HCT116 (cell line): ENCODE data around the gene TJP1. TPM values are rescaled to one million over a fixed set of nuclear protein-coding genes. Genes with fewer than 3 reads are reported as not detected.

Experiments
- ATAC-seq: fragments of 200-7000 bp; cut with Tn5 transposase; 2 replicates; pipeline ENCODE4 v1.9.1; 2020; ENCODE audit warnings: mild to moderate bottlenecking, moderate library complexity
- BruUV-seq: library from RNA; stranded (reverse); fragments of 400-500 nt; replicated peaks from 2 replicates; lab custom pipeline; 2021; lab: Mats Ljungman, UMichigan
- CTCF ChIA-PET: fragments of 300-600 bp; sonication (Branson Sonifier 250); formaldehyde crosslinking; loops from one replicate; lab custom pipeline; 2021; ENCODE audit warnings: antibody characterized with exemption; lab: Charles Lee
- POLR2A ChIA-PET: fragments of 300-600, 350-600 bp; sonication (Branson Sonifier 250); formaldehyde crosslinking; loops from one replicate; lab custom pipeline; 2021; ENCODE audit warnings: antibody characterized with exemption; lab: Charles Lee
- RAD21 ChIA-PET, 2 experiments: fragments of 300-600 bp; sonication (Branson Sonifier 250); formaldehyde crosslinking; loops; one replicate each; lab custom pipeline; 2023; ENCODE audit warnings: low total read pairs in 2 of 2; ENCODE audit not compliant: uncharacterized antibody in 2 of 2, unreplicated experiment in 2 of 2, low non-redundant PET in 1 of 2; lab: Charles Lee
- DNase-seq: peaks from one replicate; pipeline ENCODE4 v3.0.0-alpha.2; 2010; ENCODE audit warnings: low read depth, low spot score
- H2AFZ ChIP-seq: fragments of 200-600 bp; shearing (Covaris generic), sonication (generic); 2 replicates; pipeline ENCODE4 v1.6.1; 2017; ENCODE audit warnings: low read depth, mixed run types, mixed read lengths, antibody characterized with exemption, low read length; ENCODE audit not compliant: poor library complexity, severe bottlenecking
- H3K27ac ChIP-seq: 2 replicates; pipeline ENCODE4 v1.5.1; 2012; ENCODE audit warnings: low read depth, low read length
- H3K27me3 ChIP-seq: fragments of 200-600 bp; sonication (generic); 2 replicates; pipeline ENCODE4 v1.6.1; 2016; ENCODE audit warnings: mixed run types, low read length, mixed read lengths; ENCODE audit not compliant: insufficient read depth
- H3K36me3 ChIP-seq, 2 experiments: fragments of 200-500 bp in 1 of 2; fragments of 200-600 bp in 1 of 2; sonication (Bioruptor generic) in 1 of 2; sonication (generic) in 1 of 2; 2 replicates each; pipeline versions ENCODE4 v1.5.1 to v1.6.1; 2014 to 2016; ENCODE audit warnings: low read length in 2 of 2, inconsistent platforms in 1 of 2, mixed read lengths in 1 of 2, mixed run types in 1 of 2; ENCODE audit not compliant: insufficient read depth in 2 of 2, control insufficient read depth in 1 of 2
- H3K4me1 ChIP-seq, 2 experiments: fragments of 200-600 bp in 1 of 2; sonication (generic) in 1 of 2; 2 replicates each; pipeline versions ENCODE4 v1.5.1 to v1.6.1; 2012 to 2017; ENCODE audit warnings: low read length in 2 of 2, inconsistent platforms in 1 of 2, mild to moderate bottlenecking in 1 of 2, mixed read lengths in 1 of 2, mixed run types in 1 of 2, moderate library complexity in 1 of 2; ENCODE audit not compliant: insufficient read depth in 2 of 2, control insufficient read depth in 1 of 2
- H3K4me2 ChIP-seq: fragments of 200-600 bp; sonication (generic); 2 replicates; pipeline ENCODE4 v1.6.1; 2017; ENCODE audit warnings: mixed run types, low read length, mixed read lengths
- H3K4me3 ChIP-seq, 2 experiments: fragments of 200-600 bp in 1 of 2; sonication (generic) in 1 of 2; replicated peaks in 1 of 2; 2 replicates each; pipeline ENCODE4 v1.5.1; 2011 to 2016; ENCODE audit warnings: low read length in 2 of 2, control low read depth in 1 of 2, low read depth in 1 of 2, mild to moderate bottlenecking in 1 of 2, mixed read lengths in 1 of 2, mixed run types in 1 of 2
- H3K79me2 ChIP-seq: fragments of 200-600 bp; sonication (generic); 2 replicates; pipeline ENCODE4 v1.6.1; 2017; ENCODE audit warnings: mild to moderate bottlenecking, mixed run types, low read length, moderate library complexity, mixed read lengths; ENCODE audit not compliant: insufficient read depth
- H3K9ac ChIP-seq: fragments of 200-600 bp; sonication (generic); 2 replicates; pipeline ENCODE4 v1.6.1; 2016; ENCODE audit warnings: low read length, mixed read lengths
- H3K9me2 ChIP-seq: fragments of 200-600 bp; sonication (generic), shearing (Covaris generic); 2 replicates; pipeline ENCODE4 v1.6.1; 2017; ENCODE audit warnings: mixed run types, mild to moderate bottlenecking, moderate library complexity; ENCODE audit not compliant: insufficient read depth
- H3K9me3 ChIP-seq, 2 experiments: fragments of 200-500 bp in 1 of 2; fragments of 200-600 bp in 1 of 2; sonication (Bioruptor generic) in 1 of 2; sonication (generic) in 1 of 2; 2 replicates each; pipeline ENCODE4 v1.6.1; 2014 to 2017; ENCODE audit warnings: low read length in 2 of 2, mixed read lengths in 2 of 2, inconsistent platforms in 1 of 2, low read depth in 1 of 2, mild to moderate bottlenecking in 1 of 2, mixed run types in 1 of 2, moderate library complexity in 1 of 2; ENCODE audit not compliant: control insufficient read depth in 1 of 2, insufficient read depth in 1 of 2
- H4K20me1 ChIP-seq: fragments of 200-600 bp; sonication (generic), shearing (Covaris generic); 2 replicates; pipeline ENCODE4 v1.6.1; 2017; ENCODE audit warnings: mixed run types, mild to moderate bottlenecking, moderate library complexity; ENCODE audit not compliant: insufficient read depth
- CBX3 ChIP-seq: IDR thresholded peaks from 2 replicates; pipeline ENCODE4 v1.6.1; 2012; ENCODE audit warnings: low read depth
- CTCF ChIP-seq, 3 experiments: fragments of 200-600 bp in 1 of 3; sonication (generic) in 1 of 3; IDR thresholded peaks in 2 of 3; conservative IDR thresholded peaks in 1 of 3; 2 replicates each; pipeline ENCODE4 v1.5.1; 2012 to 2017; ENCODE audit warnings: low read depth in 2 of 3, low read length in 2 of 3, antibody characterized with exemption in 1 of 3, borderline replicate concordance in 1 of 3, control low read depth in 1 of 3, mild to moderate bottlenecking in 1 of 3, mixed read lengths in 1 of 3, mixed run types in 1 of 3, moderate library complexity in 1 of 3; ENCODE audit not compliant: insufficient read depth in 1 of 3
- EZH2phosphoT487 ChIP-seq: fragments of 200-600 bp; IDR thresholded peaks from 2 replicates; pipeline ENCODE4 v1.6.1; 2018; ENCODE audit warnings: antibody characterized with exemption, borderline replicate concordance
- JUND ChIP-seq: IDR thresholded peaks from 2 replicates; pipeline ENCODE4 v1.6.1; 2012
- POLR2AphosphoS5 ChIP-seq: IDR thresholded peaks from 2 replicates; pipeline ENCODE4 v1.6.1; 2011; ENCODE audit warnings: mild to moderate bottlenecking, low read depth, low read length, moderate library complexity
- SIN3A ChIP-seq: IDR thresholded peaks from 2 replicates; pipeline ENCODE4 v1.6.1; 2012; ENCODE audit warnings: low read depth
- SP1 ChIP-seq: IDR thresholded peaks from 2 replicates; pipeline ENCODE4 v1.6.1; 2012; ENCODE audit warnings: low read depth
- TCF7L2 ChIP-seq: IDR thresholded peaks from 2 replicates; pipeline ENCODE4 v1.7.0; 2011; ENCODE audit warnings: borderline replicate concordance, inconsistent platforms; ENCODE audit not compliant: insufficient read depth, insufficient read length; ENCODE audit errors: extremely low read depth
- YY1 ChIP-seq: IDR thresholded peaks from 2 replicates; pipeline ENCODE4 v1.6.1; 2011; ENCODE audit warnings: low read length, low read depth, moderate library complexity, mild to moderate bottlenecking; ENCODE audit not compliant: insufficient replicate concordance; ENCODE audit errors: extremely low read depth
- intact Hi-C: fragments of 100-400 bp; cut with micrococcal nuclease; formaldehyde crosslinking; loops from 2 replicates; pipeline ENCODE4 v1.10.0; 2022
- total RNA-seq: library from RNA; stranded (reverse); gene quantifications from one replicate; pipeline ENCODE4 v1.2.1, GENCODE V29; 2021; ENCODE audit not compliant: unreplicated experiment

TJP1 gene
- total RNA-seq, 1 experiment from 2014 or later: 83.6 TPM

- Histone ChIP-seq H3K4me1 (no peaks in the 10 kb centered on the region), H3K9me3 (no peaks in the 10 kb centered on the region), H3K4me2 (no peak overlapping the region), H3K9ac (no peak overlapping the region), H2AFZ (no peak overlapping the region), H3K9me2 (no peaks in the 10 kb centered on the region), H3K27ac (no peak overlapping the region), H3K36me3 (peaks cover 47 to 72% of the 10 kb centered on the region in 2 experiments), H3K79me2 (no peaks in the 10 kb centered on the region), H4K20me1 (no peaks in the 10 kb centered on the region), H3K4me3 (no peak overlapping the region), H3K27me3 (no peaks in the 10 kb centered on the region)
- no peak for ATAC-seq
- POLR2A ChIA-PET: no interaction called here
- CTCF ChIA-PET: no interaction called here
- BruUV-seq: no TSS peak
- TF ChIP-seq TCF7L2: no peak
- TF ChIP-seq SIN3A: no peak
- TF ChIP-seq CTCF (IDR thresholded peaks at IDR 0.05 in 2 of 3, conservative IDR thresholded peaks at IDR 0.05 in 1 of 3; ENCODE audit: borderline replicate concordance in 1 of 3, insufficient read depth in 1 of 3, low read depth in 2 of 3, low read length in 2 of 3): no peak
- TF ChIP-seq JUND: no peak
- no peak for TF ChIP-seq EZH2phosphoT487
- no peak for TF ChIP-seq CBX3
- TF ChIP-seq SP1: no peak
- no peak for TF ChIP-seq POLR2AphosphoS5
- no peak for TF ChIP-seq YY1
- DNase-seq: no peak
- RAD21 ChIA-PET: no interaction called here
- intact Hi-C loops: no loop called here
Measured at GRCh38 chr15:29713784-29714183, 108.5 kb downstream of the TJP1 start.
